Endothelial cell of umbilical vein (primary cell): ENCODE measurements around the gene ACSS1.

ENCODE experiments used
- CTCF ChIP-seq, 2 donors: IDR thresholded peaks; 1 replicate in 1 of 2; 2 replicates in 1 of 2; pipeline ENCODE4 v1.5.1; 2011; ENCODE audit warnings: low read length in 2 of 2, mild to moderate bottlenecking in 2 of 2, moderate library complexity in 2 of 2, control low read depth in 1 of 2, inconsistent platforms in 1 of 2, low read depth in 1 of 2; ENCODE audit not compliant: insufficient read depth in 1 of 2; ENCODE audit errors: extremely low read depth in 1 of 2
- EZH2 ChIP-seq: IDR thresholded peaks from 2 replicates; pipeline ENCODE4 v1.6.1; 2012; ENCODE audit warnings: borderline replicate concordance, low read depth, mild to moderate bottlenecking, moderate library complexity, low read length, inconsistent platforms; ENCODE audit not compliant: severe bottlenecking
- GATA2 ChIP-seq: IDR thresholded peaks from 2 replicates; pipeline ENCODE4 v1.7.0; 2011; ENCODE audit warnings: low read depth, mild to moderate bottlenecking, moderate library complexity, mixed read lengths, low read length; ENCODE audit not compliant: insufficient read length, insufficient read depth
- JUN ChIP-seq: IDR thresholded peaks from 2 replicates; pipeline ENCODE4 v1.6.1; 2011; ENCODE audit warnings: borderline replicate concordance, low read depth; ENCODE audit not compliant: insufficient read length, insufficient read depth
- MAX ChIP-seq: IDR thresholded peaks from 2 replicates; pipeline ENCODE4 v1.6.1; 2011; ENCODE audit not compliant: insufficient read depth, insufficient read length
- MYC ChIP-seq: IDR thresholded peaks from one replicate; pipeline ENCODE4 v1.6.1; 2011; ENCODE audit warnings: mild to moderate bottlenecking, low read depth, low read length
- POLR2A ChIP-seq: IDR thresholded peaks from 2 replicates; pipeline ENCODE4 v1.6.1; 2012; ENCODE audit warnings: low read depth, mild to moderate bottlenecking, control low read depth, low read length
- POLR2AphosphoS5 ChIP-seq: IDR thresholded peaks from 2 replicates; pipeline ENCODE4 v1.6.1; 2012; ENCODE audit warnings: low read depth, mild to moderate bottlenecking, control low read depth, low read length, moderate library complexity; ENCODE audit not compliant: insufficient read depth

GRCh38 chr20:24999568-24999967 is 58.4 kb downstream of the ACSS1 start:
- TF ChIP-seq CTCF (IDR thresholded peaks at IDR 0.05; ENCODE audit: extremely low read depth in 1 of 2, insufficient read depth in 1 of 2, low read depth in 1 of 2, low read length in 2 of 2) (no peak), MAX (no peak), POLR2A (no peak), EZH2 (no peak), MYC (no peak), GATA2 (no peak), POLR2AphosphoS5 (no peak), JUN (no peak)
